ENCODE results near the gene ANKMY1. TPM values are rescaled to one million over a fixed set of nuclear protein-coding genes. Genes with fewer than 3 reads are reported as not detected.

Gene ANKMY1
- total and polyA plus RNA-seq, 2 donors (not counting 1 experiment from before 2014, with no cell fraction given), result 51.7 to 72.1 TPM

GRCh38 chr2:240569523-240569997 lies 11.8 kb upstream of the ANKMY1 start:
- Histone ChIP-seq H3K4me1 (ENCODE audit: control insufficient read depth in 2 of 2, insufficient read depth in 2 of 2, low read length in 2 of 2) (peaks cover 53 to 55% of the 10 kb centered on the region in 2 donors), H3K9me3 (ENCODE audit: control extremely low read depth in 1 of 3, control insufficient read depth in 2 of 3, insufficient read depth in 1 of 3, low read length in 2 of 3) (no peaks in the 10 kb centered on the region), H3K4me3 (ENCODE audit: control extremely low read depth in 1 of 5, extremely low read depth in 1 of 5, insufficient read depth in 1 of 5, low read depth in 2 of 5, low read length in 4 of 5) (peak overlapping the region; percentile 46 to 69 (median 60)), H3K4me2 (replicated peaks; ENCODE audit: low read depth, low read length, poor library complexity, severe bottlenecking) (peak overlapping the region; percentile 98), H2AFZ (ENCODE audit: insufficient read depth, low read depth, low read length, poor library complexity, severe bottlenecking) (peak overlapping the region; percentile 69), H3K27ac (ENCODE audit: low read length in 2 of 2) (peak overlapping the region in 1 of 2 donors; percentile 65), H4K20me1 (ENCODE audit: control insufficient read depth, insufficient read depth, low read length, poor library complexity, severe bottlenecking) (peaks cover 64% of the 10 kb centered on the region), H3K27me3 (replicated peaks in 1 of 4; ENCODE audit: control extremely low read depth in 1 of 4, control insufficient read depth in 3 of 4, insufficient read depth in 4 of 4, low read length in 3 of 4) (no peaks in the 10 kb centered on the region), H3K9ac (ENCODE audit: low read length) (peak overlapping the region; percentile 81), H3K36me3 (replicated peaks in 1 of 2; ENCODE audit: control extremely low read depth in 1 of 2, control insufficient read depth in 1 of 2, extremely low read depth in 1 of 2, insufficient read depth in 2 of 2, low read length in 1 of 2) (peaks cover 0 to 20% of the 10 kb centered on the region in 2 experiments), H3K79me2 (ENCODE audit: control insufficient read depth, insufficient read depth, low read length) (peaks cover 64% of the 10 kb centered on the region)
- H3K4me1 Mint-ChIP-seq, result peaks cover 58% of the 10 kb centered on the region
- peak overlapping the region; percentile 77 for H3K27ac Mint-ChIP-seq
- H3K27me3 Mint-ChIP-seq, result no peaks in the 10 kb centered on the region
- no peak for ATAC-seq (ENCODE audit: low read depth)
- ChIA-PET POLR2A (interaction anchor here (0.6 to 2.3 kb wide), 5 partner anchors 9 to 133 kb away, joined by 3 to 21 read pairs (median 4); partner anchors contain the start of gene CAPN10), CTCF (interaction anchor here (0.6 to 1.4 kb wide), 2 partner anchors 17 to 272 kb away, joined by 4 to 18 read pairs; partner anchors contain the start of gene CAPN10)
- WGBS (ENCODE audit: insufficient coverage), result 100% methylated on average over 4 of the region's 9 CpGs
- intact Hi-C loops (cut with micrococcal nuclease), result loop anchor here (10.0 kb wide), 1 partner anchor 535 kb away; the partner anchor contains the start of gene MTERF4
- TF ChIP-seq, protein P1, sequence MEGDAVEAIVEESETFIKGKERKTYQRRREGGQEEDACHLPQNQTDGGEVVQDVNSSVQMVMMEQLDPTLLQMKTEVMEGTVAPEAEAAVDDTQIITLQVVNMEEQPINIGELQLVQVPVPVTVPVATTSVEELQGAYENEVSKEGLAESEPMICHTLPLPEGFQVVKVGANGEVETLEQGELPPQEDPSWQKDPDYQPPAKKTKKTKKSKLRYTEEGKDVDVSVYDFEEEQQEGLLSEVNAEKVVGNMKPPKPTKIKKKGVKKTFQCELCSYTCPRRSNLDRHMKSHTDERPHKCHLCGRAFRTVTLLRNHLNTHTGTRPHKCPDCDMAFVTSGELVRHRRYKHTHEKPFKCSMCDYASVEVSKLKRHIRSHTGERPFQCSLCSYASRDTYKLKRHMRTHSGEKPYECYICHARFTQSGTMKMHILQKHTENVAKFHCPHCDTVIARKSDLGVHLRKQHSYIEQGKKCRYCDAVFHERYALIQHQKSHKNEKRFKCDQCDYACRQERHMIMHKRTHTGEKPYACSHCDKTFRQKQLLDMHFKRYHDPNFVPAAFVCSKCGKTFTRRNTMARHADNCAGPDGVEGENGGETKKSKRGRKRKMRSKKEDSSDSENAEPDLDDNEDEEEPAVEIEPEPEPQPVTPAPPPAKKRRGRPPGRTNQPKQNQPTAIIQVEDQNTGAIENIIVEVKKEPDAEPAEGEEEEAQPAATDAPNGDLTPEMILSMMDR (IDR thresholded peaks at IDR 0.05), result no peak
- no peak for TF ChIP-seq EZH2 (IDR thresholded peaks at IDR 0.05; ENCODE audit: borderline replicate concordance, insufficient read depth, low read depth, low read length, poor library complexity, severe bottlenecking)
- H3K9me3 Mint-ChIP-seq (ENCODE audit: insufficient read depth), result no peaks in the 10 kb centered on the region
- no peak for DNase-seq
- peak overlapping the region; percentile 82 for H3K4me3 Mint-ChIP-seq
